Upper lobe of left lung (tissue), 4 donors: ENCODE data around the gene PLTP.

Experiments
- POLR2A ChIP-seq, 4 donors: fragments of 450-650 bp; IDR thresholded peaks; one replicate each; pipeline ENCODE4 v1.5.1; 2016 to 2017; ENCODE audit warnings: antibody characterized with exemption in 4 of 4, mild to moderate bottlenecking in 2 of 4
- TF ChIP-seq, protein P1 (sequence below), 6 experiments: fragments of 450-650 bp in 4 of 6; fragments of 200-600 bp in 2 of 6; sonication (generic) in 2 of 6; IDR thresholded peaks; one replicate each; pipeline ENCODE4 v1.5.1; 2016 to 2019; ENCODE audit warnings: antibody characterized with exemption in 6 of 6

DNA sequence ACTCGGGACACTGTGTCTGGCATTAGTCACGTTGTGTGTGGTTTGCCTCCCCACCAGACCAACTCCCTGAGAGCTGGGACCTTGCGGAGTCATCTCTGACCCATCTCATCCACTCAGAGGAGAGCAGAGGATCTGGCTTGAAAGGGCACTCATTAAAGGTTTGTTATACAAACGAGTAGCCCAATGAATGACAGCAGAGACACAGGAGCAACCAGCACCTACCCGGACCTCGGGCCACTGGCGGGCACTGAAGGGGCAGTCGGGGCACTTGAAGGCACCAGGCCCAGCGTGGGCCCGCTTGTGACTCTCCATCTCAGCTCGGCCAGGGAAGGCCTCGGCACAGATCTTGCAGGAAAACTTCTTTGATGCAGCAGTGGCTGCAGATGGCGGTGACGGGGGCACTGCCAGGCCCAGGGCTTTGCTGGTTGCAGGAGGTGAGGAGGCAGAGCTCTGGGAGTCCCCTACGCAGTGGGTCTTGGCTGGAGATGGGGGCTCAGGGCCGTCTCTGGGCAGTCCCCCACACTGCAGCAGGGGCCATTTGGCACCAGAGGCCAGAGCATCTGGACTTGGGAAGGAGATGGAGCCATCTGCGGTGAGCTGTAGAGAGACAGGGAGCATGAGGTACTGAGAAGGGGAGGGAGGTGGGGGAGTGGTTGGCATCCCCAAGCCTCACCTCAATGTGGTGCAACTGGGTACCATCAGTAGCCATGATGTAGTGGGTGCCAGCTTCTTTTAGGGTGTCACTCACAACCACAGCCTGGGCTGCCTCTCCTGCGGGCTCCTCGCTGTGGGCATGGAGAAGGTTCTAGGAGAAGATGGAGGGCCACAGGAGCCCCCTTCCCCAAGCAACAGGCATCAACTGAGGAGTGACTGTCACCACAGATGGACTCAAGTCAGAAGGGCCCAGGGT, 40.2 kb upstream of the PLTP start:
- TF ChIP-seq, protein P1, sequence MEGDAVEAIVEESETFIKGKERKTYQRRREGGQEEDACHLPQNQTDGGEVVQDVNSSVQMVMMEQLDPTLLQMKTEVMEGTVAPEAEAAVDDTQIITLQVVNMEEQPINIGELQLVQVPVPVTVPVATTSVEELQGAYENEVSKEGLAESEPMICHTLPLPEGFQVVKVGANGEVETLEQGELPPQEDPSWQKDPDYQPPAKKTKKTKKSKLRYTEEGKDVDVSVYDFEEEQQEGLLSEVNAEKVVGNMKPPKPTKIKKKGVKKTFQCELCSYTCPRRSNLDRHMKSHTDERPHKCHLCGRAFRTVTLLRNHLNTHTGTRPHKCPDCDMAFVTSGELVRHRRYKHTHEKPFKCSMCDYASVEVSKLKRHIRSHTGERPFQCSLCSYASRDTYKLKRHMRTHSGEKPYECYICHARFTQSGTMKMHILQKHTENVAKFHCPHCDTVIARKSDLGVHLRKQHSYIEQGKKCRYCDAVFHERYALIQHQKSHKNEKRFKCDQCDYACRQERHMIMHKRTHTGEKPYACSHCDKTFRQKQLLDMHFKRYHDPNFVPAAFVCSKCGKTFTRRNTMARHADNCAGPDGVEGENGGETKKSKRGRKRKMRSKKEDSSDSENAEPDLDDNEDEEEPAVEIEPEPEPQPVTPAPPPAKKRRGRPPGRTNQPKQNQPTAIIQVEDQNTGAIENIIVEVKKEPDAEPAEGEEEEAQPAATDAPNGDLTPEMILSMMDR (IDR thresholded peaks at IDR 0.05): no peak
- no peak for TF ChIP-seq POLR2A (IDR thresholded peaks at IDR 0.05)
